ENCODE results near the gene NOP10. TPM values are rescaled to one million over a fixed set of nuclear protein-coding genes. Genes with fewer than 3 reads are reported as not detected.
"Not testable (repeated sequence)": the region's sequence is repeated elsewhere in the genome, so short reads cannot be mapped to it uniquely, and the experiment has no call there.

The NOP10 gene
- total RNA-seq = 100 to 1,000 TPM; 115 to 120 TPM

GRCh38 chr15:34342737-34343575, at the start of gene NOP10, which contains the start of gene NUTM1:
TSS of gene NOP10 (minus strand) at chr15:34343136. CDS start at chr15:34343073, 63 bp downstream.
TSS of gene NUTM1 (plus strand) at chr15:34343315. CDS start at chr15:34343697, 382 bp downstream.
- Histone ChIP-seq H3K4me3 (peak within 1 kb of the TSS; percentile 78 to 86), H3K9me3 (no peaks in the 10 kb centered on the region), H3K27ac (peak within 1 kb of the TSS; percentile 88 to 90), H3K27me3 (no peaks in the 10 kb centered on the region), H3K36me3 (peaks cover 12% of the 10 kb centered on the region), H3K4me1 (peaks cover 0 to 22% of the 10 kb centered on the region in 2 donors)
- peak; percentile 95 for TF ChIP-seq CTCF (IDR thresholded peaks at IDR 0.05)
- DNase-seq (ENCODE audit: low spot score) = peak; percentile 95

GRCh38 chr15:34389594-34390086, 46.7 kb upstream of the NOP10 start:
- DNase-seq (ENCODE audit: low spot score); H3K9me3 ChIP-seq: not testable (repeated sequence)

GRCh38 chr15:34381829-34382521, 39.0 kb upstream of the NOP10 start:
- H3K36me3 ChIP-seq; H3K9me3 ChIP-seq; H3K4me3 ChIP-seq; H3K4me1 ChIP-seq; DNase-seq (ENCODE audit: low spot score); H3K27ac ChIP-seq; H3K27me3 ChIP-seq: not testable (repeated sequence)

More at GRCh38 chr15:34389594-34390086, 46.7 kb upstream of the NOP10 start:
- H3K4me3 ChIP-seq, H3K27me3 ChIP-seq, H3K4me1 ChIP-seq, H3K36me3 ChIP-seq, H3K27ac ChIP-seq: not testable (repeated sequence)

- H3K9me3 ChIP-seq, H3K36me3 ChIP-seq, H3K27ac ChIP-seq, H3K4me1 ChIP-seq, H3K27me3 ChIP-seq, H3K4me3 ChIP-seq: not testable (repeated sequence)
- peak; percentile 18 for DNase-seq (ENCODE audit: low spot score)
Observed at GRCh38 chr15:34380491-34380890, 37.6 kb upstream of the NOP10 start.

GRCh38 chr15:34376856-34377255, 33.9 kb upstream of the NOP10 start:
- Histone ChIP-seq H3K4me3 (no peak overlapping the region), H3K27ac (no peak overlapping the region), H3K4me1 (no peaks in the 10 kb centered on the region), H3K27me3 (no peaks in the 10 kb centered on the region), H3K36me3 (no peaks in the 10 kb centered on the region), H3K9me3 (no peaks in the 10 kb centered on the region)
- no peak for DNase-seq (ENCODE audit: low spot score)
- no peak for TF ChIP-seq CTCF (IDR thresholded peaks at IDR 0.05)

- H3K9me3 ChIP-seq; H3K27me3 ChIP-seq; H3K4me3 ChIP-seq; DNase-seq (ENCODE audit: low spot score); H3K36me3 ChIP-seq; H3K27ac ChIP-seq; H3K4me1 ChIP-seq: not testable (repeated sequence)
Observed at GRCh38 chr15:34375541-34375940, 32.6 kb upstream of the NOP10 start.

GRCh38 chr15:34374816-34375215, 31.9 kb upstream of the NOP10 start:
- no peaks in the 10 kb centered on the region for H3K27me3 ChIP-seq
- H3K4me3 ChIP-seq = no peak overlapping the region
- H3K36me3 ChIP-seq = no peaks in the 10 kb centered on the region
- no peaks in the 10 kb centered on the region for H3K9me3 ChIP-seq
- H3K4me1 ChIP-seq = no peaks in the 10 kb centered on the region
- H3K27ac ChIP-seq = no peak overlapping the region
- TF ChIP-seq CTCF (IDR thresholded peaks at IDR 0.05) = no peak
- DNase-seq (ENCODE audit: low spot score) = no peak
